Measurements from ENCODE around the gene IGFN1.
"Not testable (repeated sequence)": the region's sequence is repeated elsewhere in the genome, so short reads cannot be mapped to it uniquely, and the experiment has no call there.

The IGFN1 gene

DNA sequence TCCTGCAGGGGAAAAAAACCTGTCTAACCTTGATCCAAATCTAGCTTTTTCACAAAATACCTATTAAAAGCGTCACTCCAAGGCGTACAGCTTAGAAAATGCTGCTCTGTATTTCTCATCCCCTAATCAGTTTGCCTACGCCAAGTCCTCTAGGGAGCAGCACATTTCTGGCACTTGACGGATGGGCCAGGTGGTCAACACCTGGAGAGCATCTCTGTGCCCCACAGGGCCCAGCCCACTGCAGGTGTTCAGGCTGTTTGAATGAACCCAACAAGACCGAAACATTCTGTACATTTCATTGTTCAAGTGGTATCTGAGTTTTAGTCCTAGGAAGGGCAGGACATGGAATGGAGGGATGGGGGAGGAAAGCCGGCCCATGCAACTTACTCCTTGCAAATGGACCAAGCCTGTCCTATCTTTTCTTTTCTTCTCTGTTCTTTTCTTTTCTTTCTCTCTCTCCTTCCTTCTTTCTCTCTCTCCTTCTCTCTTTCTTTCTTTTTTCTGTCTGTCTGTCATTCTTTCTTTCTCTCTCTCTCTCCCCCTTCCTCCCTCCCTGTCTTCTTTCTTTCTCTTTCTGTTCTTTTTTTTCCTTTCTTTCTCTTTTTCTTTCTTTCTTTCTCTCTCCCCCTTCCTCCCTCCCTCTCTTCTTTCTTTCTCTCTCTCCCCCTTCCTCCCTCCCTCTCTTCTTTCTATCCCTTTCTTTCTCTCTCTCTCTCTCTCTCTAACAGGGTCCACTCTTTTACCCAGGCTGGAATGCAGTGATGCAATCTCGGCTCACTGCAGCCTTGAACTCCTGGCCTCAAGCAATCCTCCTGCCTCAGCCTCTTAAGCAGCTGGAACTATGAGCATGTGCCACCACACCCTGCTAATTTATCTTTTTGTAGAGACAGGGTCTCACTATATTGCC, 29.1 kb downstream of the IGFN1 start:
- no peak for DNase-seq

DNA sequence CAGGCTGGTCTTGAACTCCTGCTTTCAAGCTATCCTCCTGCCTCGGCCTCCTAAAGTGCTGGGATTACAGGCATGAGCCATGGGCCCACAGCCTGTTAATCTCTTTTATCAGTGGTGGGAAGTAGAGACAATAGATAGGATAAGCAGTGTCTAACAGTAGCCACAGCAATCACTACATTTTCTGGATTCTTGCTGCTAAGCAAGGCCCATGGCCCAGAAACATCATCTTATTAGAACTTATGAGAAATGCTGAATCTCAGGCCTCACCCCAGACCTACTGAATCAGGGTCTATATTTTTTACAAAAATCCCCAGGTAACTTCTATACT, 29.7 kb downstream of the IGFN1 start:
- DNase-seq: no peak

DNA sequence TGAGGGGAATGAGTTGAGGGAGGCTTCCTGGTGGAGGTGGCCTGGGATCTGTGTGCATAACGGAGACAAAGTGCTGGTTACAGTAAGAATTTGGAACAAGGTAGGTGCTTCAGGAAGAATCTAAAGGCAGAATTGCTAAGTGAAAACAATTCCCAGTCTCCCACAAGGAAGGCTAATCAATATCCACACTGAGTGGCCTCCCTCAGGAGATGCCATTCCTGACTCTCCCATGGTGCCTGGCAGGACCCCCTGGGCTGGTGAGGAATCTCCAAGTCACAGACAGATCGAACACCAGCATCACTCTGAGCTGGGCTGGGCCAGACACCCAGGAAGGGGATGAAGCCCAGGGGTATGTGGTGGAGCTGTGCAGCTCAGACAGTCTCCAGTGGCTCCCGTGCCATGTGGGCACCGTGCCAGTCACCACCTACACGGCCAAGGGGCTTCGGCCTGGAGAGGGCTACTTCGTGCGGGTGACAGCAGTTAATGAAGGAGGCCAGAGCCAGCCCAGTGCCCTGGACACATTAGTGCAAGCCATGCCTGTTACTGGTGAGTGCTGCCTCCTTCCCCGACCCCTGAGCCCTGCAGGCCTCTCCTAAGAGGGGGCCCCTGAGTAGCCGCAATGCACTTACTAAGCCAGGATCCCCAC, 30.7 kb downstream of the IGFN1 start:
- DNase-seq: no peak

DNA sequence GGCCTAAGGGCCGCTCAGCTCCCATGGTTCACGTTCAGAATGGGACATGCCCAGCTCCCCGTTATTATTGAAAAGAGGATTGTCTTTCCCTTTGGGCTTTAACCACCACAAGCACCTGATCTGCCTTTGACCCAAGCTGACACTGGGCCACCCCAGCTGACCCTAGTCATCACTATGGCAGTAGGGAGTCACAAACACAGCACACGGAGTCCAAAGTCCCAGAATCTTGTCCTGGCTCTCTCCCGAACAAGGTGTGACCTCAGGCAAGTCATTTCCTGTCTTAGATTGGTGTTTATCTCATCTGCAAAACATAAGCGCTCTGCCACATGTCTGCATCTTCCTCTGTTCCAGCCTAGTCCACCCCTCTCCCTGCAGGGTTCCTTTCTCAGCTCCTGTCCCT, 31.5 kb downstream of the IGFN1 start:
- no peak for DNase-seq

DNA sequence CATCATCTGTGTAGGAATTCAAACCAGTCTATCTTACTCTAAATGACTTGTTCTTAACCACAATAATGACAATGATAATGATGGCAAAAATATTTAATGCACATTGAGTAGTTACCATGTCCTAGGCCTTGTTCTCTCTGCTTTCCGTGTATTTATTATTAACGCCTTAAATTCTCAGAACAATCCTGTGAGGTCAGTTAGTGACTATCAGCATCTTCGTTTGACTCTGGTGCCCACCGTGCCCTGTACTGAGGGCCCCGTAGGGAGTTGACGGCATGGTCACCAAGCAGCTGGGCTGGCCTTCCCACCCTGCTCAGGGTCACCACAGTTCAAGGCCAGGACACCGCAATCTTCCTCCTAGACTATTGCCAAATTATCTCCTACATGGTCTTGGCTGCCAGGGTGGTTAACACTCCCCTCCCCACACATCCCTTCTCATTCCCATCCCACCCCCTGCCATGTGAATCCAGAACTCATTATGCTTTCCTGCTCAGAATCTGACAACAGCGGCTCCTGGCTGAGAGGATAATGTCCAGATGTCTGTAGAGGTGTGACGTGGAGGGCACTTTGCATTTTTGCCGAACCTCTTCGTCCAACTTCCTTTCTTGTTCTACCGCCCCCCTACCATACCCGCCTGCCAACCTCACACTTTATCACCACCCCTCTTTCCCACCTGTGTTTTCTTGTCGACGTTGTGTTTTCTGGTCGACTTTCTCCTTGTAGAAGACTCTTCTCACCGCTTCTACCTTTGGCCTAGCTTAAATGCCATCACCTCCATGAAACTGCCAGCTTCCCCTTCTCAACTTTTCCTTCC, 33.4 kb downstream of the IGFN1 start:
- DNase-seq: no peak

DNA sequence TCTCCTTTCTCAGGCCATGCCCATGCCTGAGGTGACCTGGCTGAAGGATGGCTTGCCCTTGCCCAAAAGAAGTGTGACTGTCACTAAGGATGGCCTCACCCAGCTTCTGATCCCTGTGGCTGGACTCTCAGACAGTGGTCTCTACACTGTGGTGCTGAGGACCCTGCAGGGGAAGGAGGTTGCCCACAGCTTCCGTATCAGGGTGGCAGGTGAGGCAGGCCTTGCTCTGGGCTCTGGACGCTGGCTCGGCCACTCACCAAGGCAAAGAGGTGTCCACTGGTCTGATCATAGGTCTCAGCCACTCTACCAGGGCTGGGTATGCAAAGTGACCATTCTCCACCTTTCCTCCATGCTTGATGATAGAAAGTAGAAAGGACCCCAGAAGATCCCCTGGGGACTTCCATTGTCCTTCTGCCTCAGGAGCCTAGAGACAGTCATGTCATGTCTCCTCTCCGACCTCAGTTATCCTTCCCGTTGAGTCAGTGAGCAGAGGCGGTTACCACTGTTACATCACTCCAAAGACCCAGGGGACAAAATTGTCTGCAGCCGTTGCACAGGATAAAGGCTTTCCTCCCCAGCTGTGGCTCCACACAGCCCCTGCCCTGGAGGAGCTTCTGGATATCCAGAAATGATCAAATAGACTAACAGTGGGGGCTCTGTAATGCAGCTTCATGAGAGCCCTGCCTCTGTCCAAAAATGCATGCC, 34.2 kb downstream of the IGFN1 start:
- peak; percentile 48 for DNase-seq

DNA sequence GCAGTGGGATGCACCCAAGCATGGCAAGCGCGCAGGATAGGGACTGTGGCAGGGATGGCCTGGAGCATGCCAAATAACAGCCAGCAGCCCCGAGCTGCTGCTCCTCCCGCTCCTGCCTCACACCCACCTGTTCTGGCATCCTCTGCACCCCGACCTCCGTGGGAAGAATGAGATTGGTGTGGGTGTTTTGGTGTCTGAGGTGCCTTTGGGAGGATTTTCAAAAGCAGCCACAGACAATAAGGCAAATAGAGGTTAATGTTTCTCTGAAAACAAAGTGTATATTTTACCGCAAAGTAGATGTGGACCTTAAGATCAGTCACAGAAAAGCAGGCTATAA, 35.5 kb downstream of the IGFN1 start:
- no peak for DNase-seq

DNA sequence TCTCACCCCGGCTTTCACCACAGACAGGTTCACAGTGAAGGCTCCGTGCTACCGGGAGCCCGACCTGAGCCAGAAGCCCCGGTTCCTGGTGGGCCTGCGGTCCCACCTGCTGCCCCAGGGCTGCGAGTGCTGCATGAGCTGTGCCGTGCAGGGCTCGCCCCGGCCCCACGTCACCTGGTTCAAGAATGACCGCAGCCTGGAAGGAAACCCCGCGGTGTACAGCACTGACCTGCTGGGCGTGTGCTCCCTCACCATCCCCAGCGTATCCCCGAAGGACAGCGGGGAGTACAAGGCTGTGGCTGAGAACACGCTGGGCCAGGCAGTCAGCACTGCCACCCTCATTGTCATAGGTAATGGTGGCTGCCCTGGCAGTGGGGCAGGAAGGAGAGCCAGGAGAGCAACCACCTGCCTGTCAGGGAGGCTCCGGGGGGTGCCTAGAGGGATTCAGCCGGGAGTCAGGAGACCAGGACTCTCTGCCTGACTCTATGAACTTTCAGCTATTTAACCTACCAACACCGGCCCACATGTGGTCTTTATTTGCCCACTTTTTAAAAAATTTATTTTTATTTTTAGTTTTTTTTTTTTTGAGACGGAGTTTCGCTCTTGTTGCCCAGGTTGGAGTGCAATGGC, 36.4 kb downstream of the IGFN1 start:
- no peak for DNase-seq

DNA sequence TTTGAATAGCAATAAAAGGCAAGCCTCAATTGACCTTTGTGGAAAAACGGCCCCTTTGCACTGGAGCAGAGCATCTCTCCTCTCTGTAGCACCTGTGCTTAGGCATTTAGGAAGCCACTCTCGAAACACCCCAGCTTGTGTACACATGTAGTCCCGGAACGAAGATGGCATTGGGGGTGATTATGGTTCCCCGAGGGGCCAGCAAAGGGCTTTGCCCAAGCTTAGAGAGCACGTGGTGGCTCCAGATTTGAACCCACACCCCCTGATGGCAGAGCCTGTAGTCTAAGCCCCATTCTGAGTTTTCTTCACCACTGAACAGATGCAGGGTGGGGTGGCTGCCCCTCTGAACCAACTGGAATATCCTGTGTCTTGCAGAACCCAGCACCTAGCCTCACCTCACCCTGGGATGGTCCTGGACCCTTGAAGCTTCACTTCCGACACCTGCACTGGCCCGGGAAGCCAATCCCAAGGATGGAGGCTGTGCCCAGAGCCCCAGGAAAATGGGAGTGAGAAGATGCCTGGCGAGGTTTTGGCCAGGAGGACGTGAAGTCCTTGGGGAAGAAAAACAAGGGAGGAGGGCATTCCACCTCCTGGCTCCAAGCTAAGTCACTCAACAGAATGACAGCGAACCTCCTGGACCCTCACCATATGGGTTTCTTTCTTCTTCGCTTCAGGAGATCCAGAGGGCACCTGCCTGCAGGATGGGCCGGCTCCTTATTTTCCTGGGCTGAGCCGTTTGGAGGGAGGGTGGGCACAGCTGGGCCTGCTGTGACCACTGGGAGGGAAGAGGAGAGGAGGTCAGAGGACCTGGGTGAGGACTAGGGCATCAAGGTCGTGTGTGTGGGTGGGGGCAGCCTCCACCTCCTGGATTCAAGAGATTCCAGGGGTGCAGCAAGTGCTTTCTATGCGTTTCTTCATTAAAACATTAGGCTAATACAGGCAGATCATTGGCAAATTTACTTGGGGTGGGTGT, 37.7 kb downstream of the IGFN1 start:
- DNase-seq: no peak

DNA sequence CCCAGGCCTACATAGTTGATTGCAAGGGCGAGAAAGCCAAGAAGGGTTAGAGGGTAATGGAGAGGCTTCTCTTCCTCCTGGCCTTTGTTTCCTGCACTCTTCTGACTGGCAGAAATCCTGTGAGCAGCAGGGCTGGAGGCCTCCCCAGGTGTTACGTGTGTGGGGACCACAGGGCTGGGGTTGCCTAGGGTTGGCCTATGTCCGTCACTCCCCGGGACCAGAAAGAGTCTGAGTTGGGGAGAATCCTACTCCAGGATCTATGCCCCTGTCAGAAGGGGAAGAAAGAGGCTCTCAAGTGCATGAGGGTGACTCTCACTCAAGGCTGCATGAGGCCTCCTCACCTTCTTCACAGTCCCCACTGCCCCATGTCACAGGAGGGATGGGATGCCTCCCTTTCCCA, 38.5 kb downstream of the IGFN1 start:
- DNase-seq: no peak

DNA sequence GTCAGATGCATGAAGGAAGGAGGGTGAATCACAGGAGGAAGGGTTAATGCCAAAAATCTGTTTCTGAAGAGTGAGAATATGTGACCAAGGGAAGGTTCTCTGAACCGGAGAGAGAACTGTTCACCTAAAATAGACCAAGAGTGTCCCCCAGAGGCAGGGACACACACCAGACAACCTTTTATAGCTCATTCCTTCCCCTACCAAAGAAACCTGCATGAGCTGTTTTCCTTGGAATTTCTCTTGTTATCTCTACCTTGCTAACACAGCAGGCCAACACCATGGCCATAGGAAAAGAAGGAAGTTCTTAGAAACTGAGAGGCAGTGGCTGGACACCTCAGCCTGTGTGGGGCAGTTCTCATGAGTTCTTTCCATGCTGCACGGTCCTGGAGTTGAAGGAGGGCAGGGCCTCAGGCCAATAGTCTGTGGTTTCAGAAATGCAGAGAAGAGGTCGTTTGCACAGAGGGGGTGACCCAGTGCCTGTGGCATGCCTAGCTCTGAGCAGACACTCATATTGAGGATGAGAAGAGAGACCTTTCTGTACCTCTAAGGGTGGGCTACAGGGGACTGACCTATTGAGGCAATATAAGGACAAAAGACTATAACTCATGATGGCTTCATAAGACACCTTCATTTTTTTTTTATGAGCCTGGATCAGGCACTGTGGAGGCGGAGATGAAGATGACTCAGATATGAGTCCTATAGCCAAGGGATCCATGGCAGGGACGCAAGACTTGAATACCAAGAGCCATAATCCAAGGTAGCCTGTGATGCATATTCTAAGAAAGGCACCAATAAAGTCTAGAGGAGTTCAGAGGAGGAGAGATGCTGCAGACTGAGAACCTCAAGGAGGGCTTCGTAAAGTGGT, 39.4 kb downstream of the IGFN1 start:
- DNase-seq: peak; percentile 57

DNA sequence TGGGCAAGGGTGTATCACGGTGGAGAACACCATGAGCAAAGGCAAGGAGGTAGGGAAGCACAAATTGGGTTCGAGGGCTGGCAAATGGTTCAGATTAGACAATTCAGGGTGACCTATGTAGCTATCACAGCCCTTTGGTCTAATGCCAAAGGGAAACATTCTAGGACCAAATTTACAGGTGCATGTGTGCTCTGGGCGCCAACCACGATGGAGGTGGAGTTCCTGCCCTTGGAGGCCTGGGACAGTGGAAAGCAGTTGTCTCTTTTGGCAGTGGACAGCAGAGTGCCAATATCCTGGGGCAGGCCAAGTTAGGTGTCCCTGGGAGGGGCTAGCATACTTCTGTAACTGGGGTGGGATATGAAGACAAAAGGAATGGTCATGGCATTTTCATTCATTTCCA, 40.1 kb downstream of the IGFN1 start:
- no peak for DNase-seq

DNA sequence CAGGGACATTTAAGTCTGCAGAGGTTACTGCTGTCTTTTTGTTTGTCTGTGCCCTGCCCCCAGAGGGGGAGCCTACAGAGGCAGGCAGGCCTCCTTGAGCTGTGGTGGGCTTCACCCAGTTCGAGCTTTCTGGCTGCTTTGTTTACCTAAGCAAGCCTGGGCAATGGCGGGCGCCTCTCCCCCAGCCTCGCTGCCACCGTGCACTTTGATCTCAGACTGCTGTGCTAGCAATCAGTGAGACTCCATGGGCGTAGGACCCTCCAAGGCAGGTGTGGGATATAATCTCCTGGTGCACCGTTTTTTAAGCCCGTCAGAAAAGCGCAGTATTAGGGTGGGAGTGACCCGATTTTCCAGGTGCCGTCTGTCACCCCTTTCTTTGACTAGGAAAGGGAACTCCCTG, 49.0 kb downstream of the IGFN1 start:
- not testable (repeated sequence) for DNase-seq

DNA sequence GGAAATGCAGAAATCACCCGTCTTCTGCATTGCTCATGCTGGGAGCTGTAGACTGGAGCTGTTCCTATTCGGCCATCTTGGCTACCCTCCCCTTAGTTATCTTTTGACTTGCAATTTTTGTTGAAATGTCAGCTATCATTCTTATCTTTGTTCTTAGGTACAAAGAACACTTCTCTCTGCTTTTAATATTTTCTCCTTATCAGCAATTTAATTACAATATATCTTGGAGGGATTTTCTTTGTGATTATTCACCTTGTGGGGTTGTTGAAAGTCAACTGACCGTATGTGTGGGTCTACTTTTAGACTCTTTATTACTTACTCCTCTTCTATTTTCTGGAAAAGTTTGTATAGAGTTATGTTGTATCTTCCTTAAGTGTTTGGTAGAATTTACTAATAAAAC, 49.5 kb downstream of the IGFN1 start:
- no peak for DNase-seq

DNA sequence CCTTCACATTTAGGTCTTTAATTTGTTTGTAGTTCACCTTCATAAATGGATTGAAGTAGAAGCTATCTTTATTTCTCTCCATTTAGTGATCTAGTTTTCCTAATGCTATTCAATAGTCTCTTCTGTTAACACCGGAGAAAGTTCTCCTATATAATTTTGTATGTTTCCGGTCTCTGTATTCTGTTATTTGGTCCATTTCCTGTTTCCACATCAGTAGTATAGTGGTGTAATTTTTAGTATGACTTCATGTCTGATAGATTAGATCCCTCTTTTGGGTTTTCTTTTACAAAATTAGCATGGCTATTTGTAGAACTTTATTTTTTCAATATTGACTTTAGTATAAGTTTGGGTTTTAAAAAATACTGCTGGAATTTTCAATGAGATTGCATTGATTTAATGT, 51.1 kb downstream of the IGFN1 start:
- DNase-seq: no peak

DNA sequence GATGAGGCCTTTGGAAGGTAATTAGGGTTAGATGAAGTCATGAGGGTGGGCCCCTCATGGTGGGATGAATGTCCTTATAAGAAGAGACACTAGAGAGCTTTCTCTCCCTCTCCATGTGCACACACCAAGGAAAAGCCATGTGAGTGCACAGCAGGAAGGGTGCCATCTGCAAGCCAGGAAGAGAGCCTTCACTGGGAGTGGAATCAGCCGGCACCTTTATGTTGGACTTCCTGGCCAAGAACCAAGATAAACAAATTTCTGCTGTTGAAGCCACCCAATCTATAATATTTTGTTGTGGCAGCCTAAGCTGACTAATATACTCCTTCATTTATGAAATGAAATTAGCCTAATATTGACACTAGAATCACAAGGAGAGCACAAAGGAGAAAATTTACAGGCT, 54.5 kb downstream of the IGFN1 start:
- no peak for DNase-seq

DNA sequence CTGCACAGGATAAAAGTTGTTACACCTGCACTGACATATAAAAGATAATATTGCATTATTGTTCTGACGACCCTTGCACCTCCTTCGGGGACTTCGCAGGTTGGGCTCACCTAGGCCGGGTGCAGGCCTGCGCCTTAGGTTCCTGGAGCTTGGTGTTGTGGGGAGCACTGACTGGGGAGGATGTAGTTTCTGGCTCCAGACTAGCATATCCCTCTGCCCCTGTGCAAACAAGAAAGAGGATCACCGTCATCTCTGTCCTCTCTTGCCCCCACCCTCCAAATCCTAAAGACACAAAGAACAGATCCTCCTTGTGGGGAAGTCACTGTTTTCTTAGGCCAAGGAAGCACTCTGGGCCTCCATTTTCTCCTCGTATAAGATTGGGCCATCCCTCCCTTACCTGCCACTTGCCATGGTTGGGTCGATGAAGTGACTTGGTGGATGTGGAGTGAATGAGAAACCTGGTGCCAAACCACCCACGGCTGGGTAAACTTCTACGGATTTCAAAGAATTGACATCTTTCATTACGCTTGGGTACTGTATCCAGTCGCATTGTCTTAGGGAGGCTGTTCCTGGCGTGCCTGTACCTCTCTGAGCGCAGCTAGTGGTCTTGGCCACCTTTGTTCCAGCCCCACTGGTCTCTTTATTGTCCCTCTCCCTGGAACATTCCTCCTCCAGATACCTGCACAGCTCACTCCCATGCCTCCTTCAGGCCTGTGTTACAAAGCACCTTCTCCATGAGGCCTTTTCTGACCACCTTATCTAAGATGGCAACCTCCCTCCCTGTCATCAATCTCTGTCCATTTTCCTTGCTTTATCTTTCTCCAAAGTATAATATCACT, 58.3 kb downstream of the IGFN1 start:
- no peak for DNase-seq

DNA sequence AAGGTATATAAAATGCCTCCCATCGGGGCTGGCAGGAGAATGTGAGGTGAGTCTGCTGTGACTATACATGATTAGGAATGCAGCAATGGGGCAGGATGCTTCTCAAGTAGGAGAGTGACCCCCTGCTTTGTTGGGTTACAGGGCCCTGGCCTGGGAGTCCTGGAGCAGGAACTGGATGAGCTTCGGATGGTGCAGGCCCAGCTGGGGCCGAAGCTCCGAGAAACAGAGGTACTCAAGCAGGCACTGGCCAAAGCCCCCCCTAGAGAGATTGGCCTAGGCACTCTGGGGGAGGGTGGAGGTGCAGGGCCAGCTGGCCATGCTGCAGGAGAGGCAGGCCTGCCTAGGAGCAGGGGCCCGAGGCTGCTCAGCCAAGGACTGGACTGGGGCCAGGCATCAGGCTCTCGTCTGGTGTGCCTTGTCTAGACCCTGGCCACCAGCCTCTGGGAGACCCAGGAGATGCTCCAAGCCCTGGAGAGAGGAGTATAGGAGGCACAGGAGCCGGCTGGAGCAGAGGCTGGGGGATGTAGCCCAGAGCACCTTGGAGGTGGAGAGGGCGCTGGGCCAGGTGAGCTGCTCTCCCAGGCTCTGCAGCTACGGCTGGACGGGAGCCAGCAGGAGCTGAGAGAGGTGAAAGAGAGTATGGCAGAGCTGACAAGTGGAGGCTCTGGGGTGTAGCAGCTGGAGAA, 59.8 kb downstream of the IGFN1 start:
- no peak for DNase-seq

DNA sequence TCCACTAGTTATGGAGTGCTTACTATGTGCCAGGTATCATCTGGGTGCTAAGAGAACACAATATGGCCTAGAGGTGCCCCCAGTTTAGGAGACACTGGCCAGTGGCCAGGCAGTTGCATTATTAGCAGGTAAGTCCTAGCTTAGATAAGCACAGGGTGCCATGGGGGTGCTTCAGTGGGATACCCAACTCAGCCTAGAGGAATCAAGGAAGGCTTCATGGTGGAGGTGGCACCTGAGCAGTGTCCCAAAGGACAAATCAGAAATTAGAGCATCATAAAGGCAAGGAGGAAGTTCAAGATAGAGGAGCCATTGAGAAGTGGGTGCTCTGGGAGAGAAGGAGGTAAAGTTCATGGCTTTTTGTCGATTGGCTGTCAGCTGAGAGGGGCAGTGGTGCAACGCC, 60.8 kb downstream of the IGFN1 start:
- no peak for DNase-seq

Data from fibroblast of skin of right quadriceps (primary cell).